GM23338 (cell line): Measurements from ENCODE around the gene LCLAT1. TPM values are rescaled to one million over a fixed set of nuclear protein-coding genes. Genes with fewer than 3 reads are reported as not detected.

Experiments
- ATAC-seq: fragments of 200-7000 bp; cut with Tn5 transposase; 3 replicates; pipeline ENCODE4 v1.9.1; 2020
- DNase-seq: peaks from one replicate; pipeline ENCODE4 v3.0.0-alpha.2; 2015; ENCODE audit warnings: low spot score
- H2AFZ ChIP-seq: fragments of 200-600 bp; sonication (generic); 2 replicates; pipeline ENCODE4 v1.8.0; 2016; ENCODE audit warnings: antibody characterized with exemption, mild to moderate bottlenecking, moderate library complexity
- H3F3A ChIP-seq: fragments of 200-600 bp; sonication (generic); replicated peaks from 2 replicates; pipeline ENCODE4 v1.8.0; 2017; ENCODE audit warnings: antibody characterized with exemption, mixed run types, low read depth
- H3K27ac ChIP-seq: fragments of 200-600 bp; sonication (generic); 2 replicates; pipeline ENCODE4 v1.6.1; 2016; ENCODE audit warnings: low read depth
- H3K27me3 ChIP-seq: fragments of 200-600 bp; sonication (generic); 2 replicates; pipeline ENCODE4 v1.8.0; 2016; ENCODE audit warnings: mild to moderate bottlenecking, mixed run types, moderate library complexity; ENCODE audit not compliant: insufficient read depth
- H3K36me3 ChIP-seq: fragments of 200-600 bp; sonication (generic); 2 replicates; pipeline ENCODE4 v1.8.0; 2016; ENCODE audit warnings: mild to moderate bottlenecking; ENCODE audit not compliant: insufficient read depth
- H3K4me1 ChIP-seq: fragments of 200-600 bp; sonication (generic); 2 replicates; pipeline ENCODE4 v1.8.0; 2016; ENCODE audit warnings: mild to moderate bottlenecking, moderate library complexity; ENCODE audit not compliant: insufficient read depth
- H3K4me2 ChIP-seq: fragments of 200-600 bp; sonication (generic); 2 replicates; pipeline ENCODE4 v1.7.1; 2017; ENCODE audit warnings: mixed run types
- H3K4me3 ChIP-seq: fragments of 200-600 bp; sonication (generic); 2 replicates; pipeline ENCODE4 v1.6.1; 2016; ENCODE audit warnings: mixed run types
- H3K79me2 ChIP-seq: fragments of 200-600 bp; sonication (generic); replicated peaks from 2 replicates; pipeline ENCODE4 v1.8.0; 2017; ENCODE audit warnings: mild to moderate bottlenecking; ENCODE audit not compliant: insufficient read depth
- H3K9me2 ChIP-seq: fragments of 200-600 bp; sonication (generic); 2 replicates; pipeline ENCODE4 v1.8.0; 2017; ENCODE audit not compliant: insufficient read depth
- H4K20me1 ChIP-seq: fragments of 200-600 bp; sonication (generic); replicated peaks from 2 replicates; pipeline ENCODE4 v1.8.0; 2017; ENCODE audit warnings: mild to moderate bottlenecking; ENCODE audit not compliant: insufficient read depth
- H3K27ac Mint-ChIP-seq: 2 replicates; pipeline ENCODE4 v1.8.0; 2020; ENCODE audit warnings: inconsistent platforms, mild to moderate bottlenecking, moderate library complexity, mixed read lengths
- H3K27me3 Mint-ChIP-seq: 3 replicates; pipeline ENCODE4 v1.8.0; 2022; ENCODE audit warnings: low read depth, mild to moderate bottlenecking, moderate library complexity, mixed read lengths, inconsistent platforms; ENCODE audit not compliant: insufficient read depth, poor library complexity
- H3K36me3 Mint-ChIP-seq: 3 replicates; pipeline ENCODE4 v1.8.0; 2021; ENCODE audit warnings: low read depth, mild to moderate bottlenecking, inconsistent platforms, moderate library complexity, mixed read lengths
- H3K4me1 Mint-ChIP-seq: 3 replicates; pipeline ENCODE4 v1.8.0; 2020; ENCODE audit warnings: mild to moderate bottlenecking, inconsistent platforms, mixed read lengths
- H3K4me3 Mint-ChIP-seq: 3 replicates; pipeline ENCODE4 v1.8.0; 2021; ENCODE audit warnings: moderate library complexity, mild to moderate bottlenecking, inconsistent platforms, mixed read lengths
- H3K9me3 Mint-ChIP-seq: 3 replicates; pipeline ENCODE4 v1.8.0; 2020; ENCODE audit warnings: moderate library complexity, mild to moderate bottlenecking, inconsistent platforms, mixed read lengths
- CREB1 ChIP-seq: fragments of 250-450 bp; sonication (Bioruptor Pico); IDR thresholded peaks from 2 replicates; pipeline ENCODE4 v1.5.0; 2020; ENCODE audit warnings: low read depth, mild to moderate bottlenecking, moderate library complexity
- CTCF ChIP-seq, 2 experiments: fragments of 200-600 bp in 1 of 2; sonication (generic) in 1 of 2; conservative IDR thresholded peaks; 2 replicates each; pipeline versions ENCODE4 v1.5.1 to v1.6.1; 2016 to 2017; ENCODE audit warnings: antibody characterized with exemption in 2 of 2, low read depth in 2 of 2, mild to moderate bottlenecking in 2 of 2, moderate library complexity in 1 of 2
- EZH2 ChIP-seq: fragments of 200-600 bp; sonication (generic); IDR thresholded peaks from one replicate; pipeline ENCODE4 v1.8.0; 2017; ENCODE audit warnings: antibody characterized with exemption, mild to moderate bottlenecking, low read depth; ENCODE audit not compliant: unreplicated experiment
- JUNB ChIP-seq: IDR thresholded peaks from one replicate; pipeline ENCODE4 v1.6.1; 2016; ENCODE audit warnings: antibody characterized with exemption; ENCODE audit not compliant: unreplicated experiment
- NANOG ChIP-seq: IDR thresholded peaks from 2 replicates; pipeline ENCODE4 v1.6.1; 2016; ENCODE audit warnings: antibody characterized with exemption, borderline replicate concordance
- REST ChIP-seq: IDR thresholded peaks from one replicate; pipeline ENCODE4 v1.6.1; 2018; ENCODE audit warnings: antibody characterized with exemption; ENCODE audit not compliant: unreplicated experiment
- STAT1 ChIP-seq: IDR thresholded peaks from one replicate; pipeline ENCODE4 v1.6.1; 2016; ENCODE audit warnings: antibody characterized with exemption; ENCODE audit not compliant: unreplicated experiment
- ZNF114 ChIP-seq: fragments of 250-450 bp; sonication (Bioruptor Pico); IDR thresholded peaks from 2 replicates; pipeline ENCODE4 v1.5.0; 2020; ENCODE audit warnings: mild to moderate bottlenecking, moderate library complexity
- polyA plus RNA-seq: library from polyadenylated mRNA; unstranded; fragments of >200 nt; fragmentation: Nextera tagmentation; extraction: Ambion mirVana; gene quantifications from 2 replicates; pipeline ENCODE4 v1.2.1, GENCODE V29; 2016
- total RNA-seq: library from RNA; depleted of rRNA; stranded (reverse); fragments of >200 nt; shearing (Covaris generic); gene quantifications from 2 replicates; pipeline ENCODE4 v1.2.3, GENCODE V29; 2014
- TF ChIP-seq, protein P1 (sequence below): IDR thresholded peaks from 2 replicates; pipeline ENCODE4 v1.6.1; 2016; ENCODE audit warnings: antibody characterized with exemption

LCLAT1 gene
- total and polyA plus RNA-seq, 2 experiments from 2014 or later: 11.5 to 30.1 TPM

DNA sequence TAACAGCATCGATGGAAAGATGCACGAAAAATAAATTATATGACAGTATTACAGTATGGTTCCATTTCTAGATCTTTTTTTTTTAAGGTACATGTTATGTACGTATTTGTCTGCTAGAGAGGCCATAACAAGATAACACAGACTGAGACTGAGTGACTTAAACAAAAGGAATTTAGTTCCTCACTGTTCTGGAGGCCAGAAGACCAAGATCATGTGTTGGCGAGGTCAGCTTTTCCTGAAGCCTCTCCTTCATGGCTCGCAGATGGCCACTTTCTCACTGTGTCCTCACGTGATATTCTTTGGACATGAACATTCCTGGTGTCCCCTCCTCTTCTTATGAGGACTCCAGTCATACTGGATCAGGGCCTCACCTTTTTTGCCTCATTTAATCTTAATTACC, 182.8 kb downstream of the LCLAT1 start:
- H3K36me3 Mint-ChIP-seq: no peaks in the 10 kb centered on the region
- Histone ChIP-seq H2AFZ (no peak overlapping the region), H3F3A (no peaks in the 10 kb centered on the region), H3K4me2 (no peak overlapping the region), H3K27ac (no peak overlapping the region), H3K4me1 (peaks cover 16% of the 10 kb centered on the region), H3K27me3 (no peaks in the 10 kb centered on the region), H3K79me2 (no peaks in the 10 kb centered on the region), H3K36me3 (no peaks in the 10 kb centered on the region), H3K4me3 (no peak overlapping the region), H3K9me2 (no peaks in the 10 kb centered on the region), H4K20me1 (no peaks in the 10 kb centered on the region)
- H3K27ac Mint-ChIP-seq: no peak overlapping the region
- H3K27me3 Mint-ChIP-seq: no peaks in the 10 kb centered on the region
- ATAC-seq (no peak), DNase-seq (no peak)
- H3K4me1 Mint-ChIP-seq: peaks cover 14% of the 10 kb centered on the region
- TF ChIP-seq CTCF (conservative IDR thresholded peaks at IDR 0.05; ENCODE audit: low read depth in 2 of 2) (no peak), NANOG (no peak), ZNF114 (CRISPR knock-in tag) (no peak), EZH2 (no peak), STAT1 (no peak), REST (no peak)
- TF ChIP-seq, protein P1, sequence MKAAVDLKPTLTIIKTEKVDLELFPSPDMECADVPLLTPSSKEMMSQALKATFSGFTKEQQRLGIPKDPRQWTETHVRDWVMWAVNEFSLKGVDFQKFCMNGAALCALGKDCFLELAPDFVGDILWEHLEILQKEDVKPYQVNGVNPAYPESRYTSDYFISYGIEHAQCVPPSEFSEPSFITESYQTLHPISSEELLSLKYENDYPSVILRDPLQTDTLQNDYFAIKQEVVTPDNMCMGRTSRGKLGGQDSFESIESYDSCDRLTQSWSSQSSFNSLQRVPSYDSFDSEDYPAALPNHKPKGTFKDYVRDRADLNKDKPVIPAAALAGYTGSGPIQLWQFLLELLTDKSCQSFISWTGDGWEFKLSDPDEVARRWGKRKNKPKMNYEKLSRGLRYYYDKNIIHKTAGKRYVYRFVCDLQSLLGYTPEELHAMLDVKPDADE: no peak
- no peaks in the 10 kb centered on the region for H3K9me3 Mint-ChIP-seq
- no peak overlapping the region for H3K4me3 Mint-ChIP-seq

GRCh38 chr2:30631051-30631671, 184.1 kb downstream of the LCLAT1 start:
- no peak overlapping the region for H2AFZ ChIP-seq
- no peaks in the 10 kb centered on the region for H3K9me2 ChIP-seq
- peaks cover 14% of the 10 kb centered on the region for H3K4me1 Mint-ChIP-seq
- no peaks in the 10 kb centered on the region for H3F3A ChIP-seq
- H3K36me3 ChIP-seq: no peaks in the 10 kb centered on the region
- no peaks in the 10 kb centered on the region for H3K79me2 ChIP-seq
- H3K4me3 ChIP-seq: no peak overlapping the region
- H3K27me3 ChIP-seq: no peaks in the 10 kb centered on the region
- no peak overlapping the region for H3K27ac Mint-ChIP-seq
- H3K9me3 Mint-ChIP-seq: no peaks in the 10 kb centered on the region
- no peaks in the 10 kb centered on the region for H4K20me1 ChIP-seq
- DNase-seq (no peak), ATAC-seq (no peak)
- H3K4me3 Mint-ChIP-seq: no peak overlapping the region
- peaks cover 16% of the 10 kb centered on the region for H3K4me1 ChIP-seq
- H3K27me3 Mint-ChIP-seq: no peaks in the 10 kb centered on the region
- H3K4me2 ChIP-seq: no peak overlapping the region
- no peak overlapping the region for H3K27ac ChIP-seq
- no peaks in the 10 kb centered on the region for H3K36me3 Mint-ChIP-seq
- TF ChIP-seq CTCF (conservative IDR thresholded peaks at IDR 0.05; ENCODE audit: low read depth in 2 of 2): no peak
- TF ChIP-seq, protein P1: no peak
- no peak for TF ChIP-seq ZNF114 (CRISPR knock-in tag)
- TF ChIP-seq REST: no peak
- no peak for TF ChIP-seq CREB1 (CRISPR knock-in tag)
- TF ChIP-seq JUNB: no peak
